NCI-H128 (cell line): Measurements from ENCODE around the gene C4A.
"Not testable (repeated sequence)": the region's sequence is repeated elsewhere in the genome, so short reads cannot be mapped to it uniquely, and the experiment has no call there.

Experiments
- DNase-seq: peaks from one replicate; lab custom pipeline; 2025; ENCODE audit not compliant: unreplicated experiment; lab: John Stamatoyannopoulos, UW

The C4A gene

DNA sequence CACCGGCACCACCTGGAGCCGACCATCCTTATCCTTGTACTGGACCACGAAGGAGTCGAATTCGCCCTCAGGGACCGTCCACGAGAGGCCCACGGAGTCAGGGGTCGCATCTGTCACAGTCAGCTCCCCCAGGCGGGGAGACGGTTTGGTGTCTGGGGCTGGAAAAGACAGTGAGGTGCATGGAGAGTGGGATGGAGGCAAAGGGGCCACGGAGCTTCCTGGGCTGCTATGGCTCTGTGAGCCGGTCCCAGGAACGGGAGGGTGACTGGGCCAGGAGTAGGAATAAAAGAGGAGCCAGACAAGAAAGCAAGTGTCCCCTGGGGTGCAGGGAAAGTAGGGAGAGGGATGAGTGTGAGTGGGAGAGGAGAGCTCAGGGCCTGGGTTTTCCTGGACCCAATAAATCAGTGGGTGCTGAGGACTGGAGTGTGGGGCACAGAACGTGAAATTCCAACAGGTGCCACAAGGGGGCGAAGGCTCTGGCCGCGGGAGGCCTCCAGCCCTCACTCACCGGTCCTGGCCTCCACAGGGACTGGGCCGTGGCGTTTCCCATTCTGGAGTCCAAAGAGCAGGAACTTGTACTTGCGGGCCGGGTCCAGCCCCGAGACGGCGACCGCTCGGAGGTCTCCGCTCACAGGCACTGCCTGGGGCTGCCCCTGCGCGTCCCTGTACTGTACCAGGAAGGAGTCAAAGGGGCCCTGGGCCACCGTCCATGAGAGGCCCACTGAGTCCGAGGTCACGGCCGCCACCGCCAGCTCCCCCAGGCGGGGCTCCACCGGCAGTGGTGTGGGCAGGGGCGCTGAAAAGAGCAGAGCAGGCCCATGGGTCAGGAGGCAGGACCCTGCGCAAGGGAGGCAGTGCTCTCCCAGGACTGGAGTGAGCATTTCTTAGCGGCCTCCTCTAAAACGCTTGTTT is 66.3 kb downstream of the C4A start:
- DNase-seq, result no peak

DNA sequence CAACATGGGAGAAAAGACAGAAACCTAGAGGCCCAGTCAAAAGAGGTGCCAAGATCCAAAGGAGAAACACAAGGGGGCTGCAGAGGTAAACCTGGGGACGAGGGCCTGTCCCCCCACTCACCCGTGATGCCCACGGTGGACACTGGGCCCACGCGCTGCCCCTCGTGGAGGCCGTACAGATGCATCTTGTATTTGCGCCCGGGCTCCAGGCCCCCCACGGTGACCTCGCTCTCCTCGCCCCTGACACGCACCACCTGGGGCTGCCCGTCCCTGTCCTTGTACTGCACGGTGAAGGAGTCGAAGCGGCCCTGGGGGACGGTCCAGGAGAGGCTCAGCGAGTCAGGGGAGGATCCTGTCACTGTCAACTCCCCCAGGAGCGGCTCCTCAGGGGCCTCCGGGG is 67.3 kb downstream of the C4A start:
- DNase-seq, result not testable (repeated sequence)

- not testable (repeated sequence) for DNase-seq
Measured at GRCh38 chr6:32049736-32050135, 67.9 kb downstream of the C4A start.

DNA sequence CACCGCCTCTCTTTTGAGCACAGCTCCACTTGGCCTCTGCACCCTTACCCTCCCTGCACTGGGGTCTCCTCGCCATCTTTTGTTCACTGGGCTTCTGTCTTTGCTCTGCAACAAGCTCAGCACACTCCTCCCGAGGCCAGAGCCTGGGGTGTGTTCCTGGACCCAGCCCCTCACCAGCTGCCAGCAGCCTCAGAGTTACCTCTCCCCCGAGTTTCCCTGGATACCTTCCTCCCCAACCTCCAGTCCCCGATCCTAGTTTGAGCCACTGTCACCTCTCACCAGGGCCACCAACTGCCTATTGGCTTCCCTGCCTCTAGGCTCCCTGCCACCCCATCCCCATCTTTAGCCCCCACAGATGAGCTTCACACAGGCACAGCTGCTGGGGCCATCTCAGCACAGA is 68.7 kb downstream of the C4A start:
- no peak for DNase-seq
